ENCODE measurements around the gene PTK7.

GRCh38 chr6:43060755-43061633 lies 15.1 kb upstream of the PTK7 start:
- TF ChIP-seq CTCF (IDR thresholded peaks at IDR 0.05) = no peak
- no peak for TF ChIP-seq POLR2A (IDR thresholded peaks at IDR 0.05)
- TF ChIP-seq EP300 (IDR thresholded peaks at IDR 0.05) = no peak
